CD4-positive, alpha-beta T cell treated with Interleukin-2 at 100 ng/mL for 4 hours (primary cell): ENCODE data around the gene KCNQ1.

ENCODE experiments used
- DNase-seq: peaks from one replicate; pipeline ENCODE4 v3.0.0-alpha.2; 2020; ENCODE audit warnings: low spot score

KCNQ1 gene

GRCh38 chr11:2523821-2524391, 79.1 kb downstream of the KCNQ1 start:
- no peak for DNase-seq

GRCh38 chr11:2524446-2525165, 79.8 kb downstream of the KCNQ1 start:
- no peak for DNase-seq

- no peak for DNase-seq
These were observed 80.5 kb downstream of the KCNQ1 start for GRCh38 chr11:2525166-2525861.

- no peak for DNase-seq
These were observed 81.4 kb downstream of the KCNQ1 start for GRCh38 chr11:2525941-2526807.

GRCh38 chr11:2526808-2527381, 82.1 kb downstream of the KCNQ1 start:
- DNase-seq = no peak

- DNase-seq = no peak
These were observed 82.9 kb downstream of the KCNQ1 start for GRCh38 chr11:2527621-2528291.

GRCh38 chr11:2528301-2529050, 83.7 kb downstream of the KCNQ1 start:
- no peak for DNase-seq

GRCh38 chr11:2529173-2529572, 84.4 kb downstream of the KCNQ1 start:
- no peak for DNase-seq

GRCh38 chr11:2529636-2530035, 84.8 kb downstream of the KCNQ1 start:
- DNase-seq = no peak

- no peak for DNase-seq
These were observed 85.5 kb downstream of the KCNQ1 start for GRCh38 chr11:2530131-2530854.

- DNase-seq = no peak
These were observed 86.0 kb downstream of the KCNQ1 start for GRCh38 chr11:2530855-2531200.

GRCh38 chr11:2531277-2531986, 86.6 kb downstream of the KCNQ1 start:
- peak; percentile 65 for DNase-seq

- no peak for DNase-seq
These were observed 87.3 kb downstream of the KCNQ1 start for GRCh38 chr11:2531987-2532703.

- DNase-seq = peak; percentile 92
These were observed 88.1 kb downstream of the KCNQ1 start for GRCh38 chr11:2532704-2533586.

- peak; percentile 22 for DNase-seq
These were observed 88.9 kb downstream of the KCNQ1 start for GRCh38 chr11:2533587-2534133.

GRCh38 chr11:2534134-2534956, 89.5 kb downstream of the KCNQ1 start:
- no peak for DNase-seq
